ENCODE measurements around the gene FLAD1.

Gene FLAD1

DNA sequence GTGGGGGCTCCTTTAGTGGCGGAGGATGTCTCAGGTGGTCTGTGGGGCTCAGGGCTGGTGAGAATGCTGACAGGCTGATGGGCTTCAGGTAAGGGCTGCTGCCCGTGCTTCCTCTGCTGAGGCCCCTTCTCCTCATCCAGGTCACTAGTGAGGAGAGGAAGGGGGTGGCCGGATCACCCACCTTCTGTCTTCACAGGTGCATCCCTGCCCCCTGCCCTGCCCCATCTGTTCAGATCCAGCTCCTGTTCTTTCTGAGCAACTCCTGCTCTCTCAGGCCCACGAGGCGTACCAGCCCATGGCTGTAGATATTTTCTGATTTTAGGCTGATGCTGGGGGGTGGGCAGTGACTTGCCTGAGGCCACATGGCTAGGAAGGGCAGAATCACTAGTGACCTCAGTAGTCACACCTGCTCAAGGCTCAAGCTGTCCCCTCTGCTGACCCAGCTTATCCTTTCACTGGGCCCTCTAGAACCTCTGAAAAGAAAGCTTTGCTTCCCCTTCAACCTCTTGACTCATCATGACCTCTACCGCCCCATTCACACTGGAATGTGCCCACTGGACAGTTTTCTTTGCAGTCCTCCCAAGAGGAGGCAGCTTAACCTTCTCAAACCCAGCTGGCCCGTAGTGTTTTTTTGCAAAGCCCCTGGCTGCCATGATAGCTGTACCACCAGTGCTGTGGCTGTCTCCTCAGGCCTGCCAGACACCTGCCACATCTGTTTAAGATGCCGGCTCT, 35.6 kb downstream of the FLAD1 start:
- DNase-seq = no peak

DNA sequence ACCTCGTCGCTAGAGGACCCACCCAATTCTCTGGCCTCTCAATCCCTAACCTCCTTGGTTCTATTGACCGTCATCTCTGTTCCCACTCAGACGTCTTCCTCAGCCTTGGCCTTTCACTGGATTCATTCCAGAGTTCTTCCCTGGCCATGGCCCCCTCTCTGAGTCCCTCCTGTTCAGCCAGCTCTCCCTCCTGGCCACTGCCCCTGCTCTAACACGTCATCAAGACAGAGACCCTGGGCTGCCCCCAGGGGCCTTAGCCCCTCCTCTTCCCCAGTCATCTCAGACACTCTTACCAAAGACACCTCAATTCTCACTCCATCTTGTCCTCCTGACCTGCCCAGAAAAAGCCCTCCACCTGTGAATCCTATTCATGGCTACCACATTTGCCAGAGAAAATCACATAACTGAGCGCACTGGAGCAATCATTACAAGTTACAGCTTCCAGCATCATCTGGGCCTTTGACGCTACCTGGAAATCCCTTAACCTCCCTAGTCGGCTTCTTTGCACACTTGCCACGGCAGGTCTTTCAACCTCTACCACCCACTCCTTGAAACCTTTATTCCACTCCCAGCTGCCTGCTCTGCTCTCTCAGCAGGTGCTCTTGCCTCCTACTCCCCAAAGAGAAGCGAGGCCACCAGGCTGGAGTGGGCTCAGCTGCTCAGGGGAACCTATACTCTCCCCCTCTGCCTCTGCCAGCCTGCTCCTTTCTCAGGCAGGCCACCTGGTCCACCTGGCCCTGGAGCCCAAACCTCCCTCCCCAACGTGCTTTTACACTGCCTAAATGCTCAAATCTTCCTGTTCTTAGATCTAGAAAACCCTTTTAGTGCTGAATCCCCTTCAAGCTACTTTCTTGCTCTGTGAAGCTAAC, 36.5 kb downstream of the FLAD1 start:
- DNase-seq = no peak

DNA sequence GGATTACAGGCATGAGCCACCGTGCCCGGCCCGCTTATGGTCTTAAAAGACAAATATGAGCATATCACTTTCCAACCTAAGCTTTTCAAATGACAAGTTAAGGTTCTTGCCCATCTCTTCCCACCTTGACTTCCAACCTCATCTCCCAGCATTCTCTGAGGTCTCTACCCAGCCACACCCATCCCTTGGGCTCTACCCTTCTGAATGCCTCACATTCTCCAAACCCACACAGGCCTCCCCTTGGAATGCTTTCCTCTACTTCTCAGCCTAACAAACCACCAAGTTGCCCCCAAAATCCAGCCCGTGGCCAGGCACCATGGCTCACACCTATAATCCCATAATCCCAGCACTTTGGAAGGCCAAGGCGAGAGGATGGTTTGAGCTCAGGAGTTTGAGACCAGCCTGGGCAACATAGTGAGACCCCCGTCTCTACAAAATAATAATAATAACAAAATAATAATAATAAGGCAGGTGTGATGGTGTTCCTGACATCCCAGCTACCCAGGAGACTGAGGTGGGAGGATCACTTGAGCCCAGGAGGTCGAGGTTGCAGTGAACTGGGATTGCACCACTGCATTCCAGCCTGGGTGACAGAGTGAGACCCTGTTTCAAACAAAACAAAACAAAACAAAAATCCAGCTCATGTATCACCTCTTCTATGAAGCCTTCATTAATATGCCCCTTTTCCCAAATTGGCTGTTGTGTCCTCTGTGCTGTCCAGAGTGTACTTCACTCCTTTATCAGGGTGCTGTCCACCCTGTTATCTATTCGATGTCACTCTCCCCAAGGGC, 39.2 kb downstream of the FLAD1 start:
- DNase-seq = no peak

DNA sequence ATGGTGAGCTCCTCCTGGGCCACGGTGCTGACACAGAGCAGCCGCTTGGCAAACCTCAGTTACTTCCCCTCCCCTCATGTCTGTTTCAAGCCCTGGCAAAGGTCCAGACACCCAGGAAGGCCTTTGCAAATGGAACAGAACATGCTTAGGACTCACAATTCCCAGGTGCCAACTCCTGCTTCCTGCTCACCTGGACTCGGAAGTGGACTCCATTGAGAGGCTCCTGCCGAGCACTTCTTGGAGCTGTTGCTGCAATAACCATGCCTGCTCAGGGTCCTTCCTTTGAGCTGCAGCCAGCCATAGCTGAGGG, 39.7 kb downstream of the FLAD1 start:
- peak; percentile 31 for DNase-seq

GRCh38 chr1:155023627-155024026, 40.5 kb downstream of the FLAD1 start:
- no peak for DNase-seq

- DNase-seq = no peak
Measured at GRCh38 chr1:155024315-155024714, 41.2 kb downstream of the FLAD1 start.

DNA sequence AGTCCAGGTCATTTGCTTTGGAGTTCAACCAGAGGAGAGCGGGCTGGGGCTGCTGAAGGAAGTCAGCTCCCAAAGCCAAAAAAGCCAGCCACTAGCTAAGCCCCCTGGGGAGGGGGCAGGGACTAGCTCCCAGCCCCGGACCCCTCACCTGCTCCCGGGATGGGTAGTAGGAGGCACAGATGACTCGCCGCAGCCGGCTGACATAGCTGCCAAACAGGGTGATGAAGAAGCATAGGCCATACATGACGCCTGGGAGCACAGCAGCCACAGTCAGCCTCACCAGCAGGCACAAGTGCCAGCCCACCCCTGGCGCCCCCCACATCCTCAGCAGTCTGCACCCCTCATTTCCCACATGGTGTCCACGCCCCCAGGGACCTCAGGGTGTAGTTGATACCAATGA, 43.0 kb downstream of the FLAD1 start:
- no peak for DNase-seq

- DNase-seq = no peak
Measured at GRCh38 chr1:155026588-155026987, 43.4 kb downstream of the FLAD1 start.

DNA sequence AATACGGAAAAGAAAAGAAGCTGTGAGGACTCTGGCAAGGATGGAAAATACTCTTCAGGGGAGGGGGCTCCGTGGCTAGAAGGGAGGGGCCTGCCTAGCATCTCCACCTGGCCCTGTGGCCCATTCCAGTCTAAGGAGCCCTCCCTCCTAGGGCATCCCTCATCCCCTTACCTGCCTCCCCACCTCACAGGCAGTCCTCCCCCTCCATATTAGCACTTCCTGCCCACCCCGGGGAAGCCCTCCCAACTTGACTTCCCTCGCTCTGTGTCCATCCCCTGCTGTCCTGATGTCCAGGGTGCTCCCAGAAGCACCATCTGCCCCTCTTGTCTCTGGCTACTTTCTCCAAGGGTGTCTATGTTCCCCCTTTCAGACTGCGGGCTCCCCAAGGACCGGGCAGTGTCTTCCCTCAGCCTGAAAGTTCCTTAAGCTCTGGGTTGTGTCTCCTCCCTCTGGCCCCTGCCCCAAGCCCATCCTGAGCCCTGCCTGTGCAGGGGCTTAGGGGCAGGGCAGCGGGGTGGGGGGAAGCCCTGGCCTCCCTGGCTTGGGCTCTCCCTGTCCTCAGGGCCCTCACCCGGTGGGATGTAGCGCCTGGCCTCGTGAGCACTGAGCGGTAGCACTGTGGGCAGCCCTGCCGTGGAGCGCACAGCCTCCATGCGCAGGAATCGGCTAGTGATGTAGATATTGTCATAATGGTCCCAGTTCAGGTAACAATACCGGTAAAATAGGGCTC, 46.5 kb downstream of the FLAD1 start:
- no peak for DNase-seq

DNA sequence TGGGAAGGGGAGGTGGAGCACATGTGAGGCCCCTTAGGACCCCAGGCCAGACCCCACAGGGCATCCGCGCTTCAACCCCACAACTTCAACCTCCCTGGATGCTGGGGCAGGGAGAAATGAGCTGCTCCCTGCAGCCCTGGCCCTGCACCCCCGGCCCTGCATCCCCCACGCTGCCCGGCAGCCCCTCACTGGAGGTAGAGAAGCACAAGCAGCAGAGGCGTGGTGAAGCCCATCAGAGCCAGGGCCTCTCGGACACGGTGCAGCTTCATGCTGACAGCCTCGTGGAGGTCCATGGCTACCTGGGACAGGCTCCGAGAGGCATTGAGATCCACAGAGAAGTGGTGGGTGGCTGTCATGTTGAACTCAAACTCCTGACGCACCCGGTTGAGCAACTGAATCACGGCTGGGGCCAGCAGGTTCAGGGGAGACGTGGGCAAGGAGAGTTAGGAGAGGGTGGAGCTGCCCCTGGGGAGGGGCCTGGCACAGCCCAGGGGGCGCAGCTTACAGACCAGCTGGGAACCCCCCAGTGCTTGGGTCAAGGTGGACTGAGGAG, 47.2 kb downstream of the FLAD1 start:
- no peak for DNase-seq

GRCh38 chr1:155030899-155031298, 47.8 kb downstream of the FLAD1 start:
- DNase-seq = no peak

DNA sequence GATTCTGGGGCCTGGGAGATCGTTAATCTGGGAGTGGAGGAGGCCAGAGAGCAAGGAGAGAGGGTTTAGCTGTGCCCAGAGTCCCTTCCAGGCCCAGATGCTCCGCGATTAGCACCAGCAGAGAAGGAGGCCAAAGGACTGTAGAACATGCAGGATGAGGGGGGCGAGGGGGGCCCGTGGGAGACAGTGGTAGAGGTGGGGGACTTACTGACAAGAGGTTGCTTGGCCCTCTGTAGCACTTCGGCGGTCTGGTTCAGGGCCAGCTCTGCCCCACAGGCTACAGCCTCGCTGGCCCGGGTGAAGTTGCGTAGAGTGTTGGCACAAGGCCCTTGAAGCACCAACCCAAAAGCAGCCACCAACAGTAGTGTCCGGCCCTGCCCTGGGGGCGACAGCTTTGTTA, 49.7 kb downstream of the FLAD1 start:
- no peak for DNase-seq

GRCh38 chr1:155033524-155033923, 50.4 kb downstream of the FLAD1 start, which contains the start of the genes DCST1 and DCST2:
DCST1 (plus strand) TSS chr1:155033824; CDS start chr1:155034037, 213 bp downstream.
DCST2 (minus strand) TSS chr1:155033781; CDS start chr1:155033701, 80 bp downstream.
- no peak for DNase-seq

- DNase-seq = no peak
Measured at GRCh38 chr1:155034318-155035208, 51.4 kb downstream of the FLAD1 start.

DNA sequence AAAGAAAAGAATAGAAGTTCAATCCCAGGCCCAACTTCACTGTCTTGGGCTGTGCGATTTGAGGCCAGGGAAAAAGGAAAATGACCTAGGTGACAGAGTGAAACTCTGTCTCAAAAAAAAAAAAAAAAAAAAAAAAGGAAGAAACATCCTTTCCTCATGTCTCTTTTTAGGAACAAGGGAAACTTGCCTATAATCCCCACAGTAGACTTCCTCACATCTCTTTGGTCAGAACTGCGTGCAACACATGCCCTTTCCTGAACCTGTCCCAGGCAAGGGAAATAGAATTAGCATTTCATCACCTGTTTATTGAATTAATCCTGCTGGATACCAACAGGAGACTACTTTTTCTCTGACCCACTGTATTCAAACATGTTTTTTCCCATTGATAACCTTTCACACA, 52.8 kb downstream of the FLAD1 start:
- peak; percentile 42 for DNase-seq

GRCh38 chr1:155037043-155037442, 53.9 kb downstream of the FLAD1 start:
- DNase-seq = no peak

DNA sequence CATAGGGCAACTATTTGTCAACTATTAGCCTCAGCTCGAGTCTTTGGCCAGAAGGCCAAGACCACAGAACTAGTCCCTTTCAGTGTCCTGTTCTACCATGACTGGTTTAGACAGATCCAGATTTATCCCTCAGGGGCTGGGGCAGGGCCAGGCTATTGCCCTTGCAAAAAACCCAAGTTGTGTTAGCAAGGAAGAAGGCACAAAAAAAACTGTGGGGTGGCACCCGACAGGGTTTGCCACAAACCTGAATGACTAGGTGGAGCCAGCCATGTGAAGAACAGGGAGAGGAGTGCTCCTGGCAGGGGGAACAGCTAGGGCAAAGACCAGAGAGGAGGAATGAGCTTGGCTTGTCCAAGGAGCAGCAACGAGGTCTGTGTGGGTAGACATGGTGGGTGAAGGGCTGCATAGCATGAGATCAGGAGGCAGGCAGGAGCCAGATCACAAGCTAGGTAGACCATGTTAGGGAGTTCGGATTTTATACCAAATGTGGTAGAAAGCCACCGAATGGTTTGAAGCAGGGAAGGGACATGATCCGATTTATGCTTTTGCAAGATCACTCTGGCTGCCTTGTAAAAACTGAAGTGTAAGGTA, 54.8 kb downstream of the FLAD1 start:
- DNase-seq = no peak

DNA sequence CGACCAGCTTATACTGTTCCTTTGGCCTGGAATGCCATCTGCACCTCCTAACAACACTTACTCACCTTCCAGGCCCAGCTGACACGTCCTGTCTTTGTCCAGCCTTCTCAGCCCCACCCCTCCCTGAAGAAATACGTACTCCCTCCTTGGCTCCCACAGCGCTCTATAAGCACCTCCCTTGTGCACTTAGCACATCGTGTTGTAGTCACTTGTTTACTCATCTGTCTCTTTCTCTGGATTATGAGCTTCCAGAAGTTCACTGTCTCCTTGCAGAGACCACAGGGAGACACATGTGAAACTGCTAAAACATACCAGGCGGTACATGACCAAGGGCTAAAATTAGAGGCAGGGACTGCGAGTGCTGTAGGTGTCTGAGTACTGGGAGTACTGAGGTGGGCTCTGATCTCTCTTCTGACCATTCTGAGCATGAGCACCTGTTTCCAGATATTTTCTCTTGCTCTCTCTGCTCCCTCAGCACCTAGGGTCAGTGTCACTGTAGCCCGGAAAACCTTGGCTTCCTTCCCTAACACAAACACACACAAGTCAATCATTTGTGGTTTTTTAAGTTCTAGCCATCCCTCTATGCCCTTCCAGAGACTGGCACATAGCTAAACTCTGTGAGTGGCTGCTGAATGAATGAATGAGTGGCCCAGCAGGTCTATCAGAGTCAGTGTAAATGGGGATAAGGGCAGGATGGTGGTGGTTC, 55.6 kb downstream of the FLAD1 start:
- DNase-seq = peak; percentile 37

- no peak for DNase-seq
Measured at GRCh38 chr1:155039308-155039669, 56.1 kb downstream of the FLAD1 start.

DNA sequence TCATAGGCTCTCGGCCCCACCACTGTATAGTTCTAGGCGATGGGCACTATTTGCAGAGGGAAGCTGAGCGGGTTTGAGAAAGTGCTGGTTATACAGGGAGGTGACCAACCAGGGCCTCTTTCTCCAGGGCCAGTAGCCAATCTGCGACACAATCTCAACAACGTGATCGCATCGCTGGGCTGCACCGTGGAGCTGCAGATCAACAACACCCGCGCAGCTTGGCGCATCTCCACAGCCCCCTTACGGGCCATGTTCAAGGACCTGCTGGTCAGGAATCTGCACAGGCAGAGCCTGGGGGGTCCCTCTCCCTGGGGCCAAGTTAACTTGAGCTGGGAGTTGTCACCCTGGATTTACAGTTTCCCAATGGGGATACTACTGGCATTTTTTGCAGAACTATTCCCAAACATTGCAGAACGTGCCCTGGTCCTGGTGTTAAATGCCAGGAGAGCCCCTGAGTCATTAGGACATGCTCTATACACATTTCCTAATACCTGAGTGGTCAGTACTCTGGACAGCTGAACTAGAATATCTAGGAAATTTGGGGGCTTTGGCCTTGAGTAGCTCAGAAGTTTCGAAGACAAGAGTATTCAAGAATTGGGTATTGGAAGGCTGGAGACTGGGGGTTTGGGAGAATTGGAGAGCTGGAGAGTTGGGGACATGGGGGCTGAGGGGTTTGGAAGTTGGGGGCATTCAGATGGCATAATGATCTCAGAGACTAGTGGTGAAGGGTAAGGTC, 57.4 kb downstream of the FLAD1 start:
- DNase-seq = no peak
